ENCODE measurements around the gene RPS6KB2. TPM values are rescaled to one million over a fixed set of nuclear protein-coding genes. Genes with fewer than 3 reads are reported as not detected.
A peak's percentile ranks its signal among the peaks of the same experiment; 100 is the strongest.

The RPS6KB2 gene
- total RNA-seq, 1 donor = 52.1 TPM

DNA sequence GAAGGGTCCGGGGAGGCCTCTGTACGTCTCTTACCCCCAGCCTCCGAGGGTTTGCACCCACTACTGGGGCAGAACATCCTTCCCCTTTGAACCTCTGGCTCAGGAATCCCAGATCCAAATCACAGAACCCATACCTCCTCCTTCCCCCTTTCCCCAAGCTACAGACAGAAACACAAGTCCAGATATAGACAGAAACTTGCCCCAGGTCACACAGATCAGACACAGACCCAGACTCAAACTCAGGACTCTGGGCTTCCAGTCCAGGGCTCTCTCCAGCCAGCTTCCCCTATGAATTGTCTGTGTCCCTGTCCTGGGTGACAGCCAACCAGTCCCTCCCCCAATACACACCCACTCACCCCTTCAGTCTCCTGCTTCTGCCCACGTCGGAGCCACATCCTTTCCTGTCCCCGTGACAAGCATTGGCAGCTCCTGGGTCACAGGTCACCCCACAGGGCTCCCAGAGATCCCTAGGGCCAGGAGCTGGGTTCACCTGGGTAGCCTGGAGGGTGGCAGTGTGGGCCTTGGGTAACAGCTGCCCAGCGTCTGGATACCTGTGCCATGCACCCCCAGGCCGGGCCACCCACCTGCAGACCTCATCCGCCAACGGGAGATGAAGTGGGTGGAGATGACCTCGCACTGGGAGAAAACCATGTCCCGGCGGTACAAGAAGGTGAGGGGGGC lies 23.6 kb upstream of the RPS6KB2 start:
- Histone ChIP-seq H3K9me3 (ENCODE audit: low read depth, low read length) (no peaks in the 10 kb centered on the region), H3K4me3 (ENCODE audit: low read length) (peak overlapping the region; percentile 88), H3K4me1 (ENCODE audit: insufficient read depth, low read length) (peaks cover 92% of the 10 kb centered on the region), H3K27me3 (ENCODE audit: insufficient read depth, low read length) (no peaks in the 10 kb centered on the region)

- no peaks in the 10 kb centered on the region for H3K9me3 ChIP-seq (ENCODE audit: low read depth, low read length)
- no peaks in the 10 kb centered on the region for H3K27me3 ChIP-seq (ENCODE audit: insufficient read depth, low read length)
- peaks cover 92% of the 10 kb centered on the region for H3K4me1 ChIP-seq (ENCODE audit: insufficient read depth, low read length)
- H3K4me3 ChIP-seq (ENCODE audit: low read length) = peak overlapping the region; percentile 88
Measured at GRCh38 chr11:67405196-67405567, 23.1 kb upstream of the RPS6KB2 start.

- H3K4me1 ChIP-seq (ENCODE audit: insufficient read depth, low read length) = peaks cover 92% of the 10 kb centered on the region
- no peaks in the 10 kb centered on the region for H3K27me3 ChIP-seq (ENCODE audit: insufficient read depth, low read length)
- H3K9me3 ChIP-seq (ENCODE audit: low read depth, low read length) = no peaks in the 10 kb centered on the region
- H3K4me3 ChIP-seq (ENCODE audit: low read length) = no peak overlapping the region
Measured at GRCh38 chr11:67405688-67406339, 22.5 kb upstream of the RPS6KB2 start.

- Histone ChIP-seq H3K27me3 (ENCODE audit: insufficient read depth, low read length) (no peaks in the 10 kb centered on the region), H3K4me3 (ENCODE audit: low read length) (no peak overlapping the region), H3K9me3 (ENCODE audit: low read depth, low read length) (no peaks in the 10 kb centered on the region), H3K4me1 (ENCODE audit: insufficient read depth, low read length) (peaks cover 96% of the 10 kb centered on the region)
Measured at GRCh38 chr11:67406420-67406968, 21.8 kb upstream of the RPS6KB2 start.

DNA sequence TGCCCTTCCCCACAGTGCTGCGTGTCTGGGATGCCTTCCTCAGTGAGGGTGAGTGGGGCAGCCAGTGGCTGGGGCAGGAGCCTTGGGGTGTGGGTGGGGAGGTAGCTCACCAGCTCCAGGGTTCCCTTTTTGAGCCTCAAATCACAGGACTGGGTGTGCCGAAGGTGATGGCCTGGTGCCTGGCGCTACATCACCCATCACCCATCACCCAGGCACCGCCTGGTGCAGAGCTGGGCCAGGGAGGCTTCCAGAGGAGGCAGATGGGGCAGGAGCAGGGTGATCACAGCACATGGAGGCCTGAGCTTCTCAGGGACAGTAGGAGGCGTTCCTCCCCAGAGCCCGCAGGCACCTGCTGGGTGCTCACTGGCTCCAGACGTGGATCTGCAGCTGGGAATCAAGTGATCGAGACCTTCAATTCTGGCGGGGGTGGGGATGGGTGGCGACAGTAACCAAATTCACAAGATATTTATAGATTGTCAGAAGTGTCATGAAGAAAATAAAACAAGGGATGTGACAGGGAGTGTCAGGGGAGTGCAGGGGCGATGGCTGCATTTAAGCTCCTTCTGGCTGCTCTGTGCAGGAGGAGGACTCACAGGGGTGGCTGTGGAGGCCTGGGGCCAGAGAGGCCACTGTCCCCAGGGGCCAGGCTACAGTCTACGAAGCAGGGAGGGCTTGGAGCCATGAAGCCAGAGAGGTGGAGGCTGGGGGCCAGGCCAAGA lies 21.2 kb upstream of the RPS6KB2 start:
- no peaks in the 10 kb centered on the region for H3K9me3 ChIP-seq (ENCODE audit: low read depth, low read length)
- peak overlapping the region; percentile 8 for H3K4me3 ChIP-seq (ENCODE audit: low read length)
- H3K4me1 ChIP-seq (ENCODE audit: insufficient read depth, low read length) = peaks cover 100% of the 10 kb centered on the region
- H3K27me3 ChIP-seq (ENCODE audit: insufficient read depth, low read length) = no peaks in the 10 kb centered on the region

DNA sequence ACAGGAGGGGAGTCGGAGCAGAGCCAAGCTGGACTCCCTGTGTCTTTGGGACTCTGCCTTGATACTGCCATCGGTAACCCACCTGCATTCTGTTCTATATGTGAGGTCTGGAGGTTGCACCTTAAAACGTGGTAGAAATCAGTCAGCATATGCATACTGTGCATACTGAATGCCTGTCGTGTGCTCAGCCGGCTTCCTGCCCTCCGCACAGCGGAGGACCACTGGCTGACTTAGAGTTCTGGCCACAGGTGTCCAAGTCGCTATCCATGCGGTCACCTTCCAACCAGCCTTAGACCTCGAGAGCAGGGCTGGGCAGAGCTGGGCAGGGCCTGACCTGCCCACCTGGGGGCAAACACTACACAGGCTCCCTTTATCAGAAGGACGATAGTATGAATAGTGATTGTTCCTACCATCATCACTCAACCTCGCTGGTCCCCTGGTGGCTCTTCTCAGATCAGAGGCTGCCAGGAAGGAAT lies 20.6 kb upstream of the RPS6KB2 start:
- Histone ChIP-seq H3K4me1 (ENCODE audit: insufficient read depth, low read length) (peaks cover 100% of the 10 kb centered on the region), H3K27me3 (ENCODE audit: insufficient read depth, low read length) (no peaks in the 10 kb centered on the region), H3K4me3 (ENCODE audit: low read length) (no peak overlapping the region), H3K9me3 (ENCODE audit: low read depth, low read length) (no peaks in the 10 kb centered on the region)

DNA sequence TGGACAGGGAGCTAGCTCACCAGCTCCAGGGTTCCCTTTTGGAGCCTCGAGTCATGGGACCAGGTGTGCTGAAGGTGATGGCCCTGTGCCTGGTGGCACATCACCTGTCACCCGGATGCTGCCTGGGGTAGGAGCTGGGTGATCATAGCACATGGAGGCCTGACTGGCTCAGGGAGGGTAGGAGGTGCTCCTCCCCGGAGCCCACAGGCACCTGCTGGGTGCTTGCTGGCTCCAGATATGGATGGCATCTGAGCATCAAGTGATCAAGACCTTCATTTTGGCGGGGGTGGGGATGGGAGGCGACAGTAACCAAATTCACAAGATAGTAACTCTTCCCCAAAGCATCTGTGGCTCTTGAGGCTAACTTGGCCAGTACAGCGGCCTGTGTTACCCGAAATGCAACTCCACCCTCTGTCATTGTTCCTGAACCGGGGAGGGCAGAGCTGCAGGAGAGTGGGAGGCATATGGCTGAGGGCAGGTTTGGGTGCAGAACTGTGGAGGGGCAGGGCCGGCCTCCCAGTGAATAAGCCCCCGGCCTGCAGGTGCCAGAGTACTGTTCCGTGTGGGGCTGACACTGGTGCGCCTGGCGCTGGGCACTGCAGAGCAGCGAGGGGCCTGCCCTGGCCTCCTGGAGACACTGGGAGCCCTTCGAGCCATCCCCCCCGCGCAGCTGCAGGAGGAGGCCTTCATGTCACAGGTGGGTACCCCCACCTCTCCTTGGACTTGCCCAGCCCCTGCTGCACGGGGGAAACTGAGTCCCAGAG lies 19.7 kb upstream of the RPS6KB2 start:
- Histone ChIP-seq H3K27me3 (ENCODE audit: insufficient read depth, low read length) (no peaks in the 10 kb centered on the region), H3K4me3 (ENCODE audit: low read length) (peak overlapping the region; percentile 36), H3K4me1 (ENCODE audit: insufficient read depth, low read length) (peaks cover 100% of the 10 kb centered on the region), H3K9me3 (ENCODE audit: low read depth, low read length) (no peaks in the 10 kb centered on the region)

GRCh38 chr11:67409261-67409666 lies 19.0 kb upstream of the RPS6KB2 start:
- no peaks in the 10 kb centered on the region for H3K9me3 ChIP-seq (ENCODE audit: low read depth, low read length)
- H3K4me3 ChIP-seq (ENCODE audit: low read length) = peak overlapping the region; percentile 36
- H3K4me1 ChIP-seq (ENCODE audit: insufficient read depth, low read length) = peaks cover 100% of the 10 kb centered on the region
- no peaks in the 10 kb centered on the region for H3K27me3 ChIP-seq (ENCODE audit: insufficient read depth, low read length)

- Histone ChIP-seq H3K9me3 (ENCODE audit: low read depth, low read length) (no peaks in the 10 kb centered on the region), H3K27me3 (ENCODE audit: insufficient read depth, low read length) (peaks cover 2% of the 10 kb centered on the region), H3K4me1 (ENCODE audit: insufficient read depth, low read length) (peaks cover 98% of the 10 kb centered on the region), H3K4me3 (ENCODE audit: low read length) (peak overlapping the region; percentile 36)
Measured at GRCh38 chr11:67409781-67410368, 18.4 kb upstream of the RPS6KB2 start.

DNA sequence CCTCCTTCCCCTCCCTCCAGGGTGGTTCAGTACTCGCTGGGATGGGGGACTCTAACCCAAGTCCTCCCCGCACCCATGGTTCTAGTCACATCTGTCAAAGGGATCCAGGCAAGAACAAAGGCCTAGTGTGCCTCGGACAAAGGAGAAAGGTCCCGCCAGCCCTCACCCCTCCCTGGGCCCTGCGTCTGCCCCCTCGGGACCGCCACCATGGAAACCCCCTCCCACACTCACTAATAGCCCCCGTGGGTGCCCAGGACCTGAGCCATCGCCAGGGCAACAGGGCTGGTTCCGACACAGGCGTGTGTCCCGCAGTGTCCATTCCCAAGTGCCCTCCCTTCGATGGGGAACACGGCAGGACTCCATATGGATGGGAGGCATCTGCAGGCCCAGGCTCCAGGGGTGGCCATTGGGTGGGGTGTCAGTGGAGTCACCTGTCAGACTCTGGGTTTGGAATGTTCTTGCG lies 17.9 kb upstream of the RPS6KB2 start:
- no peaks in the 10 kb centered on the region for H3K9me3 ChIP-seq (ENCODE audit: low read depth, low read length)
- H3K4me1 ChIP-seq (ENCODE audit: insufficient read depth, low read length) = peaks cover 96% of the 10 kb centered on the region
- peaks cover 5% of the 10 kb centered on the region for H3K27me3 ChIP-seq (ENCODE audit: insufficient read depth, low read length)
- H3K4me3 ChIP-seq (ENCODE audit: low read length) = no peak overlapping the region

GRCh38 chr11:67410984-67411784 lies 17.1 kb upstream of the RPS6KB2 start:
- Histone ChIP-seq H3K4me1 (ENCODE audit: insufficient read depth, low read length) (peaks cover 93% of the 10 kb centered on the region), H3K4me3 (ENCODE audit: low read length) (no peak overlapping the region), H3K27me3 (ENCODE audit: insufficient read depth, low read length) (peaks cover 5% of the 10 kb centered on the region), H3K9me3 (ENCODE audit: low read depth, low read length) (no peaks in the 10 kb centered on the region)

DNA sequence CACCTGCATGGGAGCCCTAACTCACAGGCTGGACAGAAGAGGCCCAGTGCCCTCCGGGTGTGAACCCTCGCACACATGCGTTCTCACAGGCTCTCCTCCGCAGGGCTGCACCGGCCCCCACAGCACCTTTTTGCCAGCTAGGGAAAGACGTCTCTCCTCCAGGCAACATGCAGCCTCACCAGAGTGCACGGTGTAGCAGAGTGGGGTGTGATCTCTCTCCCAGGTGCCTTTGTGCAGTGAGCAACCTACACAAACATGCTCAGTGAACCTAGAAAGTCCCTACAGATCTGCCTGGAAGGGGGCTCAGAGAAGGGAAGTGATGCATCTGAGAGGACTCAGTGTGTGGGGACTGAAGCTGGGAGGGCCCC lies 16.5 kb upstream of the RPS6KB2 start:
- H3K4me3 ChIP-seq (ENCODE audit: low read length) = no peak overlapping the region
- peaks cover 93% of the 10 kb centered on the region for H3K4me1 ChIP-seq (ENCODE audit: insufficient read depth, low read length)
- peaks cover 5% of the 10 kb centered on the region for H3K27me3 ChIP-seq (ENCODE audit: insufficient read depth, low read length)
- H3K9me3 ChIP-seq (ENCODE audit: low read depth, low read length) = no peaks in the 10 kb centered on the region

DNA sequence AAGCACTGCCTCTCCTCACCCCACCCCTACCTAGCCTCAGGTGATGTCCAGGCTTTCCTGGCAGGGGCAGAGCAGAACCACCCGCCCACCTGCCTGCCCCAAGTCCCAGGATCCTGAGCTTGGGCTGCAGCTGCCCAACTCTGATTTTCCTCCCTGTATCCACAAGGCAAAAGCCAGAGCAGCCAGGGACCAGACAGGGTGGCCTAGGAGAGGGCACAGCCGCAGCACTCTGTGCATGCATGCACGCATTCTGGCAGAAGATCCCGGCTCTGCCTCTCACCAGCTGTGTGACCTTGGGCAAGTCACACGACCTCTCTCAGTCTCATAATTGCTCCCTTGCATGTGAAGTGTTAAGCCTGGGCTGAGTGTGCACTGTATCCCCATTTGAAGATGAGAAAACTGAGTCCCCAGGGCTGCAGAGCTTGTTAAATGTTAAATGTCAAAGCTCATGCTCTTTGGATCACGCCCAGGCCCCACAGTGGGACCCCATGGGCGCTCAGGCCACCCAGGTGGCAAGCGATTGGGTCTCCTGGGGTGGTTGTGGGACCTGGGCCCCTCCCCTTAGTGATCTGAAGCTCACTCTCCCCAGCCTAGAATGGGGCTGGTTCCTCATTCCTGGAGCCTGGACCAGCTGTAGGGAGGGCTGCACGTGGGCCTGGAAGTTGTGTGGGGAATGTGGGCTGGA lies 15.7 kb upstream of the RPS6KB2 start:
- Histone ChIP-seq H3K27me3 (ENCODE audit: insufficient read depth, low read length) (peaks cover 5% of the 10 kb centered on the region), H3K4me3 (ENCODE audit: low read length) (no peak overlapping the region), H3K9me3 (ENCODE audit: low read depth, low read length) (no peaks in the 10 kb centered on the region), H3K4me1 (ENCODE audit: insufficient read depth, low read length) (peaks cover 93% of the 10 kb centered on the region)
